CD14-positive monocyte (primary cell): ENCODE results near the gene NPR1. TPM values are rescaled to one million over a fixed set of nuclear protein-coding genes. Genes with fewer than 3 reads are reported as not detected.

Experiments used
- DNase-seq, 3 donors: peaks; one replicate each; pipeline ENCODE4 v3.0.0-alpha.2; 2011 to 2022
- H2AFZ ChIP-seq: 2 replicates; pipeline ENCODE4 v1.6.0; 2012; ENCODE audit warnings: mild to moderate bottlenecking, low read depth, low read length, inconsistent platforms; ENCODE audit not compliant: insufficient read depth, poor library complexity, severe bottlenecking
- H3K27ac ChIP-seq, 2 donors: 1 replicate in 1 of 2; 2 replicates in 1 of 2; pipeline ENCODE4 v1.5.1; 2012 to 2013; ENCODE audit warnings: low read length in 2 of 2, control low read depth in 1 of 2, inconsistent platforms in 1 of 2, low read depth in 1 of 2, mild to moderate bottlenecking in 1 of 2
- H3K27me3 ChIP-seq, 2 donors: one replicate each; pipeline versions ENCODE4 v1.6.0 to v1.6.1; 2011 to 2013; ENCODE audit warnings: low read length in 2 of 2; ENCODE audit not compliant: control insufficient read depth in 2 of 2, insufficient read depth in 2 of 2
- H3K36me3 ChIP-seq, 2 donors: replicated peaks in 1 of 2; 1 replicate in 1 of 2; 2 replicates in 1 of 2; pipeline versions ENCODE4 v1.5.1 to v1.6.1; 2012 to 2013; ENCODE audit warnings: low read length in 2 of 2, control low read depth in 1 of 2, inconsistent platforms in 1 of 2, mild to moderate bottlenecking in 1 of 2; ENCODE audit not compliant: insufficient read depth in 2 of 2, control insufficient read depth in 1 of 2
- H3K4me1 ChIP-seq, 2 donors: 1 replicate in 1 of 2; 2 replicates in 1 of 2; pipeline versions ENCODE4 v1.5.1 to v1.6.1; 2012 to 2013; ENCODE audit warnings: low read length in 2 of 2, control low read depth in 1 of 2, inconsistent platforms in 1 of 2, mild to moderate bottlenecking in 1 of 2, moderate library complexity in 1 of 2; ENCODE audit not compliant: insufficient read depth in 2 of 2, control insufficient read depth in 1 of 2
- H3K4me2 ChIP-seq: replicated peaks from 2 replicates; pipeline ENCODE3; 2012; ENCODE audit warnings: low read length, moderate library complexity, mild to moderate bottlenecking; ENCODE audit not compliant: poor library complexity, severe bottlenecking; ENCODE audit errors: extremely low read depth
- H3K4me3 ChIP-seq, 3 experiments: fragments of 200-600 bp in 1 of 3; sonication (generic) in 1 of 3; replicated peaks in 1 of 3; 1 replicate in 2 of 3; 2 replicates in 1 of 3; pipeline ENCODE4 v1.5.1; 2011 to 2013; ENCODE audit warnings: low read length in 3 of 3, mild to moderate bottlenecking in 3 of 3, control low read depth in 2 of 3, low read depth in 2 of 3, inconsistent platforms in 1 of 3, moderate library complexity in 1 of 3
- H3K79me2 ChIP-seq: 2 replicates; pipeline ENCODE4 v1.6.0; 2012; ENCODE audit warnings: mild to moderate bottlenecking, control low read depth, inconsistent platforms, low read length, moderate library complexity; ENCODE audit not compliant: insufficient read depth
- H3K9ac ChIP-seq: 2 replicates; pipeline ENCODE4 v1.6.0; 2017; ENCODE audit warnings: low read length, mild to moderate bottlenecking; ENCODE audit not compliant: insufficient read depth, poor library complexity, severe bottlenecking
- H3K9me3 ChIP-seq, 2 donors: replicated peaks in 1 of 2; 1 replicate in 1 of 2; 2 replicates in 1 of 2; pipeline versions ENCODE4 v1.5.1 to v1.6.1; 2012 to 2013; ENCODE audit warnings: low read length in 2 of 2, control low read depth in 1 of 2; ENCODE audit not compliant: control insufficient read depth in 1 of 2, insufficient read depth in 1 of 2
- H4K20me1 ChIP-seq: 2 replicates; pipeline ENCODE4 v1.6.0; 2012; ENCODE audit warnings: mild to moderate bottlenecking, low read length, control low read depth, moderate library complexity; ENCODE audit not compliant: insufficient read depth
- H3K27ac Mint-ChIP-seq, 7 donors: one replicate each; pipeline ENCODE4 v1.8.0; 2020; ENCODE audit warnings: mild to moderate bottlenecking in 7 of 7, mixed read lengths in 7 of 7, moderate library complexity in 6 of 7, inconsistent platforms in 2 of 7
- H3K27me3 Mint-ChIP-seq, 3 donors: one replicate each; pipeline ENCODE4 v1.8.0; 2021 to 2022; ENCODE audit warnings: low read depth in 3 of 3, mild to moderate bottlenecking in 3 of 3, mixed read lengths in 3 of 3, moderate library complexity in 3 of 3, inconsistent platforms in 1 of 3
- H3K36me3 Mint-ChIP-seq, 2 donors: one replicate each; pipeline ENCODE4 v1.8.0; 2020; ENCODE audit warnings: mixed read lengths in 2 of 2, inconsistent platforms in 1 of 2, mild to moderate bottlenecking in 1 of 2
- H3K4me1 Mint-ChIP-seq: one replicate; pipeline ENCODE4 v1.8.0; 2020; ENCODE audit warnings: mild to moderate bottlenecking, mixed read lengths
- H3K4me3 Mint-ChIP-seq, 2 donors: one replicate each; pipeline ENCODE4 v1.8.0; 2020; ENCODE audit warnings: mild to moderate bottlenecking in 2 of 2, mixed read lengths in 2 of 2, moderate library complexity in 1 of 2
- H3K9me3 Mint-ChIP-seq, 7 donors: one replicate each; pipeline ENCODE4 v1.8.0; 2020 to 2022; ENCODE audit warnings: mixed read lengths in 7 of 7, mild to moderate bottlenecking in 6 of 7, moderate library complexity in 6 of 7, inconsistent platforms in 2 of 7
- CTCF ChIP-seq: fragments of 200-600 bp; IDR thresholded peaks from one replicate; pipeline ENCODE4 v1.8.0; 2022; ENCODE audit warnings: antibody characterized with exemption, mild to moderate bottlenecking
- WGBS: methylation state at CpG from one replicate; pipeline ENCODE4 v1.1.5; 2013; ENCODE audit warnings: missing lambda C conversion rate; ENCODE audit not compliant: insufficient coverage; 5-methylcytosine and 5-hydroxymethylcytosine counted together
- intact Hi-C, 2 donors: fragments of 100-400 bp; cut with micrococcal nuclease; formaldehyde crosslinking; loops; one replicate each; pipeline versions ENCODE4 v1.15.0 to v1.15.1; 2023
- polyA plus RNA-seq, 3 donors: library from polyadenylated mRNA; depleted of rRNA in 1 of 3; unstranded in 2 of 3; stranded (reverse) in 1 of 3; fragments of 300-500 nt in 2 of 3; fragments of >200 nt in 1 of 3; fragmentation: Illumina TruSeq in 2 of 3; gene quantifications; 1 replicate in 2 of 3; 2 replicates in 1 of 3; pipeline ENCODE4 v1.2.3, GENCODE V29; 2012 to 2021

NPR1 gene
- polyA plus RNA-seq, 3 donors, result not detected

DNA sequence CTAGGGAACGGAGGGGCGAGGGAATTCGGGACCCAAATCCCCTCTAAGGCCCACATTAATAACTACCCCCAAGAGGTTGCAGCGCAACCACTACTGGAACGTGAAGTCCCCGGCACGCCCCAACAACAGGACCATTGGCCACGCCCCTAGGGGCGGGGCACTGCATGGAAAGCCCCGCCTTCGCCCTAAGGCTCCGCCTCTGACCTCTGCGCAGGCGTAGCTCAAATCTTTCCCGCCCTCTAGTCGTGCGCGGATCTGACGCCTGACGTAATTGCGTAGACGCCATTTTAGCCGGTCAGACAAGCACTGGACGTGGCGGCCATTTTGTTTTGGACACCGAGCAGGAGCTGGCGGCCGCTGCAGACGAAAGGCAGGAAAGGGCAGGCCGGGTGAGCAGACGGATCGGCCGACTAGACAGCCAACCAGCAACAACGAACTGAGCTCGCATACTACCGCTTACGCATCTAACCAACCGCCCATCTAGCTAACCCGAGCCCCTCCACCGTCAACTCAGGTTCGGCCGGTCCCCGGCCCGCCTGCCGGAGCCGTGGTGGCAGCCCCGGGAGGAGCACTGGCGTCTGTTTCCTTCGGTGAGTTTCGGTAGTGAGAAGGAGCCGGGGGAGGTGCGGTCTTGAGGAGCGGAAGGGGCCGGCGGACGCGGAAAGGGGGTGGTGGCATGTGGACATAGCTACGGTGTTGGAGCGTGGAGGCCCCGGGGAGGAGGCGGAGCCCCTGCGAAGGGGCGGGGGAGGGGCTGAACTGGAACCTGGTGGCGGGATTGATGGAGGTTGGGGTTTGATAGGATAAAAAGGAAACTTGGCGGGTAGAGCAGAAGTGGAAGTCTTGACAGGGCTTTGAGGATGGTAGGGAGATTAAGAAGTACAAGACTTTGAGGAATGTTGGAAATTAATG lies 44.5 kb upstream of the NPR1 start, which contains the start of gene CHTOP:
TSS of gene CHTOP (plus strand) at position 313 of the 912 bp plus-strand sequence. CDS start 2,523 bp downstream, outside the sequence.
- peaks cover 42% of the 10 kb centered on the region for H4K20me1 ChIP-seq
- H3K79me2 ChIP-seq, result peaks cover 49% of the 10 kb centered on the region
- TF ChIP-seq CTCF, result no peak
- intact Hi-C loops, result loop anchor here (5.0 kb wide), 4 partner anchors 37 to 103 kb away; partner anchors contain the start of gene ILF2 (in 1 of the 2)
- H3K9ac ChIP-seq, result peak within 1 kb of the TSS; percentile 99
- H3K9me3 ChIP-seq, result no peaks in the 10 kb centered on the region
- H3K27ac ChIP-seq, result peak within 1 kb of the TSS; percentile 98
- H3K36me3 ChIP-seq, result peaks cover 30 to 33% of the 10 kb centered on the region in 2 donors
- H3K4me1 ChIP-seq, result peaks cover 24 to 40% of the 10 kb centered on the region in 2 donors
- Mint-ChIP-seq H3K27me3 (peaks cover 0 to 2% (median 0%) of the 10 kb centered on the region in 3 donors), H3K36me3 (peaks cover 26 to 39% of the 10 kb centered on the region in 2 donors), H3K4me3 (peak within 1 kb of the TSS; percentile 90 to 97), H3K4me1 (peaks cover 37% of the 10 kb centered on the region), H3K27ac (peak within 1 kb of the TSS; percentile 99 to 100 (median 100)), H3K9me3 (no peaks in the 10 kb centered on the region)
- peak; percentile 98 to 99 (median 98) for DNase-seq
- peak within 1 kb of the TSS; percentile 65 for H2AFZ ChIP-seq
- H3K27me3 ChIP-seq, result no peaks in the 10 kb centered on the region
- H3K4me2 ChIP-seq, result peak within 1 kb of the TSS; percentile 90
- whole genome bisulfite sequencing, result 2% methylated on average over 60 of the region's 65 CpGs
- peak within 1 kb of the TSS; percentile 61 to 85 (median 85) for H3K4me3 ChIP-seq

- Histone ChIP-seq H3K9me3 (no peaks in the 10 kb centered on the region), H4K20me1 (peaks cover 61% of the 10 kb centered on the region), H2AFZ (no peak overlapping the region), H3K27ac (no peak overlapping the region), H3K4me1 (peaks cover 20 to 40% of the 10 kb centered on the region in 2 donors), H3K4me3 (no peak overlapping the region), H3K36me3 (peaks cover 49 to 51% of the 10 kb centered on the region in 2 donors), H3K4me2 (peak overlapping the region; percentile 11), H3K79me2 (peaks cover 68% of the 10 kb centered on the region), H3K27me3 (no peaks in the 10 kb centered on the region), H3K9ac (no peak overlapping the region)
- peak overlapping the region in 1 of 2 donors; percentile 42 for H3K4me3 Mint-ChIP-seq
- 100% methylated on average over 3 of the region's 7 CpGs for WGBS
- H3K27ac Mint-ChIP-seq, result peak overlapping the region in 2 of 7 donors; percentile 32 to 59
- H3K36me3 Mint-ChIP-seq, result peaks cover 40 to 57% of the 10 kb centered on the region in 2 donors
- H3K4me1 Mint-ChIP-seq, result peaks cover 27% of the 10 kb centered on the region
- H3K27me3 Mint-ChIP-seq, result peaks cover 0 to 2% (median 0%) of the 10 kb centered on the region in 3 donors
- TF ChIP-seq CTCF, result no peak
- intact Hi-C loops, result no loop called here
- H3K9me3 Mint-ChIP-seq, result no peaks in the 10 kb centered on the region
- DNase-seq, result no peak
Measured at GRCh38 chr1:153635872-153636271, 42.6 kb upstream of the NPR1 start.
